DND-41 (cell line): ENCODE data around the gene SMARCA5.

Source experiments
- ATAC-seq: fragments of 200-7000 bp; cut with Tn5 transposase; 3 replicates; pipeline ENCODE4 v1.9.1; 2021; ENCODE audit warnings: low read depth; ENCODE audit not compliant: insufficient read depth
- DNase-seq: peaks from one replicate; pipeline ENCODE4 v3.0.0-alpha.2; 2020
- H2AFZ ChIP-seq: 2 replicates; pipeline ENCODE4 v1.6.0; 2012; ENCODE audit warnings: low read depth, low read length
- H3K27ac ChIP-seq: 2 replicates; pipeline ENCODE4 v1.5.1; 2012; ENCODE audit warnings: low read length, inconsistent platforms
- H3K27me3 ChIP-seq: fragments of 200-600 bp; sonication (generic); 2 replicates; pipeline ENCODE4 v1.6.0; 2012; ENCODE audit warnings: low read length, mild to moderate bottlenecking, inconsistent platforms; ENCODE audit not compliant: insufficient read depth, poor library complexity
- H3K36me3 ChIP-seq: 2 replicates; pipeline ENCODE4 v1.5.1; 2012; ENCODE audit warnings: low read length, inconsistent platforms; ENCODE audit not compliant: insufficient read depth
- H3K4me1 ChIP-seq: 2 replicates; pipeline ENCODE4 v1.5.1; 2012; ENCODE audit warnings: mild to moderate bottlenecking, low read length; ENCODE audit not compliant: insufficient read depth
- H3K4me2 ChIP-seq: 2 replicates; pipeline ENCODE4 v1.6.0; 2012; ENCODE audit warnings: mild to moderate bottlenecking, moderate library complexity, low read length, inconsistent platforms; ENCODE audit not compliant: insufficient read depth
- H3K4me3 ChIP-seq, 2 experiments: fragments of 200-600 bp in 1 of 2; shearing (Covaris generic) in 1 of 2; 2 replicates each; pipeline ENCODE4 v1.5.1; 2012 to 2016; ENCODE audit warnings: inconsistent platforms in 2 of 2, low read length in 2 of 2, mild to moderate bottlenecking in 2 of 2, low read depth in 1 of 2, moderate library complexity in 1 of 2
- H3K79me2 ChIP-seq: 2 replicates; pipeline ENCODE4 v1.6.0; 2012; ENCODE audit warnings: low read length, inconsistent platforms; ENCODE audit not compliant: insufficient read depth
- H3K9ac ChIP-seq: 2 replicates; pipeline ENCODE4 v1.6.0; 2012; ENCODE audit warnings: low read depth, mild to moderate bottlenecking, inconsistent platforms, low read length, moderate library complexity
- H3K9me3 ChIP-seq: 2 replicates; pipeline ENCODE4 v1.5.1; 2012; ENCODE audit warnings: low read length, moderate library complexity, mild to moderate bottlenecking, inconsistent platforms; ENCODE audit not compliant: insufficient read depth, severe bottlenecking
- H4K20me1 ChIP-seq: 2 replicates; pipeline ENCODE4 v1.6.0; 2012; ENCODE audit warnings: low read length; ENCODE audit not compliant: insufficient read depth
- EZH2 ChIP-seq: IDR thresholded peaks from 3 replicates; pipeline ENCODE4 v1.6.1; 2012; ENCODE audit warnings: borderline replicate concordance, low read depth, mild to moderate bottlenecking, moderate library complexity, low read length, inconsistent platforms; ENCODE audit not compliant: severe bottlenecking
- TF ChIP-seq, protein P1 (sequence below): IDR thresholded peaks from 2 replicates; pipeline ENCODE4 v1.5.1; 2012; ENCODE audit warnings: borderline replicate concordance, low read length, moderate library complexity, mild to moderate bottlenecking; ENCODE audit not compliant: poor library complexity, severe bottlenecking; ENCODE audit errors: extremely low read depth

Gene SMARCA5

DNA sequence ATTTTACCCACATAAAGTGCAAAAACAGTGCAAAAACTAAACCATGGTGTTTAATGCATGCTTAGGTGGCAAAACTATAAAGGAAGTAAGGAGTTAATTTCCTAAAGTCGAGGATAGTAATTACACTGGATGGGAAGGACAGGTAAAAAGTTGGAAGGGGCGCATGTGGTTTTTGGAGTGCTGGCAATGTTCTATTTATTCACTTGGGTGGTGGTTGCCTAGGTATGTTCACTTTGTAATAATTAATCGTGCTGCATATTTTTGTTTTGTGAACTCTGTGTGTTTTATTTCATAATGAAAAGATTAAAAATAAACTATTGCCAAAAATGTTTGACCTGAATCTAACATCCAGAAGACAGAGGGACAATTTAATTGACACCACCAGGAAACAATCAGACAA, 32.1 kb upstream of the SMARCA5 start:
- H3K79me2 ChIP-seq = no peaks in the 10 kb centered on the region
- no peaks in the 10 kb centered on the region for H3K36me3 ChIP-seq
- no peaks in the 10 kb centered on the region for H3K4me1 ChIP-seq
- no peaks in the 10 kb centered on the region for H3K9me3 ChIP-seq
- TF ChIP-seq, protein P1, sequence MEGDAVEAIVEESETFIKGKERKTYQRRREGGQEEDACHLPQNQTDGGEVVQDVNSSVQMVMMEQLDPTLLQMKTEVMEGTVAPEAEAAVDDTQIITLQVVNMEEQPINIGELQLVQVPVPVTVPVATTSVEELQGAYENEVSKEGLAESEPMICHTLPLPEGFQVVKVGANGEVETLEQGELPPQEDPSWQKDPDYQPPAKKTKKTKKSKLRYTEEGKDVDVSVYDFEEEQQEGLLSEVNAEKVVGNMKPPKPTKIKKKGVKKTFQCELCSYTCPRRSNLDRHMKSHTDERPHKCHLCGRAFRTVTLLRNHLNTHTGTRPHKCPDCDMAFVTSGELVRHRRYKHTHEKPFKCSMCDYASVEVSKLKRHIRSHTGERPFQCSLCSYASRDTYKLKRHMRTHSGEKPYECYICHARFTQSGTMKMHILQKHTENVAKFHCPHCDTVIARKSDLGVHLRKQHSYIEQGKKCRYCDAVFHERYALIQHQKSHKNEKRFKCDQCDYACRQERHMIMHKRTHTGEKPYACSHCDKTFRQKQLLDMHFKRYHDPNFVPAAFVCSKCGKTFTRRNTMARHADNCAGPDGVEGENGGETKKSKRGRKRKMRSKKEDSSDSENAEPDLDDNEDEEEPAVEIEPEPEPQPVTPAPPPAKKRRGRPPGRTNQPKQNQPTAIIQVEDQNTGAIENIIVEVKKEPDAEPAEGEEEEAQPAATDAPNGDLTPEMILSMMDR = no peak
- no peak for TF ChIP-seq EZH2
- peaks cover 5% of the 10 kb centered on the region for H3K27me3 ChIP-seq
- ATAC-seq (no peak), DNase-seq (no peak)
- no peaks in the 10 kb centered on the region for H4K20me1 ChIP-seq
- H2AFZ ChIP-seq = no peak overlapping the region
- no peak overlapping the region for H3K9ac ChIP-seq
- no peak overlapping the region for H3K4me3 ChIP-seq
- no peak overlapping the region for H3K27ac ChIP-seq
- H3K4me2 ChIP-seq = no peak overlapping the region

DNA sequence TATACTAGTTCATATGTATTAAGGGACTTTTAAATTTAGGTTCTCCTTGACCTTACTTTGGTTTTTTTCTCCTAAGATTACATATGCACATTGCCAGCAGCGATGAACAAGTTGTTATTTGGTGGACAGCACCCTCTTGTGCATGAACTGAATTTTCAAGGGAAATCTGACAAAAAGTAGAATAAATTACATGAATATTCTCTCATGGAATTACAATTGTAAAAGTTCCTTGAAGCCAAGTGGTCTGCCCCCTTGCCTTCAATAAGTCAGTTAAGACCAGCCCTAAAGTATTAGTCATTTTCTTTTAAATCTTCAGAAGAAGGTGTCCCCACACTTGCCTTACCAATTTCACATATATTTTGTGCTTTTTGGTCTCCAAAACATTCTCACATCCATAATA, 30.7 kb upstream of the SMARCA5 start:
- no peaks in the 10 kb centered on the region for H3K9me3 ChIP-seq
- H3K4me3 ChIP-seq = no peak overlapping the region
- TF ChIP-seq, protein P1 = peak; percentile 48
- no peak for TF ChIP-seq EZH2
- no peak overlapping the region for H3K27ac ChIP-seq
- DNase-seq (peak; percentile 14), ATAC-seq (no peak)
- no peak overlapping the region for H3K9ac ChIP-seq
- H3K79me2 ChIP-seq = no peaks in the 10 kb centered on the region
- H3K27me3 ChIP-seq = peaks cover 5% of the 10 kb centered on the region
- no peaks in the 10 kb centered on the region for H3K4me1 ChIP-seq
- no peak overlapping the region for H3K4me2 ChIP-seq
- H4K20me1 ChIP-seq = no peaks in the 10 kb centered on the region
- no peak overlapping the region for H2AFZ ChIP-seq
- no peaks in the 10 kb centered on the region for H3K36me3 ChIP-seq

DNA sequence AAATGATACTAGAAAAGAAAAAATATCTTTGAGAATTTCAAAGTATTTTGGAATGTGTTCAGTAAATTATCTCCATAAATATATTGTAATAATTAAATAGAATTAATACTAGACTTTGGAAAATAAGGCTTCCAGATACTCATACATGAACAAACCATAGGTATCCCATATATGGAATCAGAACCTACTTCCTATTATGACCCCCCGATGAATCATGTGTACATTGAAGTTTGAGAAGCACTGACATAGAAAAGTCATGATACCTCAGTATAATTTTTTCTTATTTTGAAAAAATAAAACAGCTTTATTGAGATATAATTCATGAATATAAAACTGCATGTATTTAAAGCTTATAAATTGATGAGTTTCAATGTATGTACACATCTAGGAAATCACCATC, 27.2 kb upstream of the SMARCA5 start:
- H3K27ac ChIP-seq = no peak overlapping the region
- DNase-seq (no peak), ATAC-seq (no peak)
- H4K20me1 ChIP-seq = no peaks in the 10 kb centered on the region
- no peak overlapping the region for H3K9ac ChIP-seq
- no peaks in the 10 kb centered on the region for H3K4me1 ChIP-seq
- H3K27me3 ChIP-seq = peaks cover 5% of the 10 kb centered on the region
- H3K36me3 ChIP-seq = no peaks in the 10 kb centered on the region
- H3K4me3 ChIP-seq = no peak overlapping the region
- no peak overlapping the region for H2AFZ ChIP-seq
- H3K9me3 ChIP-seq = no peaks in the 10 kb centered on the region
- no peak overlapping the region for H3K4me2 ChIP-seq
- no peaks in the 10 kb centered on the region for H3K79me2 ChIP-seq
- no peak for TF ChIP-seq EZH2
- TF ChIP-seq, protein P1 = no peak

DNA sequence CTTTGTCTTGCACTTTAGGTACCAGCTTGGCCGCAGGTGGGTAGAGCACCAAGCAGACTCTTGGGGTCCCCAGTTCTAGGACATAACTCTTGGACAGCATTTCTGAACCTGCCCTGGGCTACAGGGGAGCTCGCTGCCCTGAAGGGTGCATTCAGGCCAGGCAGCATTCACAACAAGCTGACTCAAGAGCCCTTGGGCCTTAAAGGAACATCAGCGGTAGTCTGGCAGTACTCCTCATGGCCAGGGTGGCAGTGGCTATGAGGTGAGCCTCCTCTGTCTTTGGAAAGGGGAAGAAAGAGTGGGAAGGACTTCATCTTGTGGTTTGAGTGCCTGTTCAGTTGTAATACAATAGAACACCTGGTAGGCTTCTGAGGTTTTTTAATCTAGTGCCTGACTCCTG, 24.8 kb upstream of the SMARCA5 start:
- Histone ChIP-seq H3K79me2 (no peaks in the 10 kb centered on the region), H3K4me3 (no peak overlapping the region), H3K36me3 (no peaks in the 10 kb centered on the region), H4K20me1 (no peaks in the 10 kb centered on the region), H3K27ac (no peak overlapping the region), H3K9ac (no peak overlapping the region), H3K4me1 (no peaks in the 10 kb centered on the region), H3K27me3 (peaks cover 5% of the 10 kb centered on the region), H2AFZ (no peak overlapping the region; the same call in 1 of the 2 replicates), H3K9me3 (no peaks in the 10 kb centered on the region), H3K4me2 (no peak overlapping the region)
- TF ChIP-seq EZH2 = no peak
- TF ChIP-seq, protein P1 = no peak
- ATAC-seq (no peak), DNase-seq (no peak)
